ENCODE measurements around the gene TRAPPC2L.

TRAPPC2L gene

GRCh38 chr16:88909431-88910210 is 52.7 kb downstream of the TRAPPC2L start:
- H3K36me3 ChIP-seq = no peaks in the 10 kb centered on the region
- no peak for DNase-seq
- no peak overlapping the region for H3K4me3 ChIP-seq
- peaks cover 0 to 10% (median 2%) of the 10 kb centered on the region in 4 donors for H3K4me1 ChIP-seq
- peaks cover 0 to 72% of the 10 kb centered on the region in 2 donors for H3K27me3 ChIP-seq
- H3K27ac ChIP-seq = no peak overlapping the region
- no peak for TF ChIP-seq CTCF (IDR thresholded peaks at IDR 0.05)
- no peaks in the 10 kb centered on the region for H3K9me3 ChIP-seq
- intact Hi-C loops (cut with DNase I; ENCODE audit: low total_unique reads) = no loop called here

DNA sequence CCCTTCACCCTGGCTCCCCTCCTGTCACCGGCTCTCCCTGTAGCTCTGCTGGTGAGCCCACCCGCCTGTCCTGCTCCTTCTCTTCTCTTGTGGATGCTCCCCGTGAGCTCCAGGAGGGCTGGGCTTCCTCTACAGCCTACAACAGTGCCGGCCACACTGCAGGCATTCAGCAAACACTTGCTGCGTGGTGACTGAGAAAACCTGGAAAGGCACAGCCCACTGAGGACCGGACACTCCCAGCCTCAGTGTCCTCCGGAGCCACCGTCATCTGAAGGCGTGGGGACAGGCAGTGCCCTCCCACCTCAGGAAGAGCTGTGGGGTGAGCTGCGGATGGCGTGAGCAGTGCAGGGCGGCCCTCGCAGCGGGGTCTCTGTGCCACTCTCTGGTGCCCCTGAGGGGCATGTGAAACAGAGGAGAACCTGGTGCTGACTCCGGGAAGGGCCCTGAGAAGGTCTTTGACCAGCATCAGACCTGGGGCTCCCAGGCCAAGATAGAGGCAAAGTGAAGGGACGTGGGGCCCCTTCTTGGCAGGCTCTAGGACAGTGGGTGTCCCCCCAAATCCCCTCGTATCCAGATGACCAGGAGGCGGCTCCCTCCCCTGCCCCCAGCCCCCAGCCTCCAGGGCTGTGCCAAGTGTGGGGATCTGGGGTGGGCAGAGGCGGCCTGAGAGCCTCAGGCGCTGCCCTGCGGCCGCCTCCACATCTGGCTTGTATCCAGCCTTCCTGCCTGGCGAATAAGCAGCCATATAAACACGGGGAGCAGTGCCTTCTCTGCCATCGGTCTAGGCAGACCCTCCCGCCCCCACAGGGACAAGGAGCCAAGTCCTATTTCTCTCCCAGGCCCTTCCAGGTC is 53.6 kb downstream of the TRAPPC2L start:
- intact Hi-C loops (cut with DNase I; ENCODE audit: low total_unique reads) = no loop called here
- DNase-seq = no peak
- no peak for TF ChIP-seq CTCF (IDR thresholded peaks at IDR 0.05)
- Histone ChIP-seq H3K4me1 (peaks cover 0 to 16% (median 3%) of the 10 kb centered on the region in 4 donors), H3K36me3 (no peaks in the 10 kb centered on the region), H3K27ac (no peak overlapping the region), H3K27me3 (peaks cover 0 to 74% of the 10 kb centered on the region in 2 donors), H3K4me3 (no peak overlapping the region), H3K9me3 (no peaks in the 10 kb centered on the region)

DNA sequence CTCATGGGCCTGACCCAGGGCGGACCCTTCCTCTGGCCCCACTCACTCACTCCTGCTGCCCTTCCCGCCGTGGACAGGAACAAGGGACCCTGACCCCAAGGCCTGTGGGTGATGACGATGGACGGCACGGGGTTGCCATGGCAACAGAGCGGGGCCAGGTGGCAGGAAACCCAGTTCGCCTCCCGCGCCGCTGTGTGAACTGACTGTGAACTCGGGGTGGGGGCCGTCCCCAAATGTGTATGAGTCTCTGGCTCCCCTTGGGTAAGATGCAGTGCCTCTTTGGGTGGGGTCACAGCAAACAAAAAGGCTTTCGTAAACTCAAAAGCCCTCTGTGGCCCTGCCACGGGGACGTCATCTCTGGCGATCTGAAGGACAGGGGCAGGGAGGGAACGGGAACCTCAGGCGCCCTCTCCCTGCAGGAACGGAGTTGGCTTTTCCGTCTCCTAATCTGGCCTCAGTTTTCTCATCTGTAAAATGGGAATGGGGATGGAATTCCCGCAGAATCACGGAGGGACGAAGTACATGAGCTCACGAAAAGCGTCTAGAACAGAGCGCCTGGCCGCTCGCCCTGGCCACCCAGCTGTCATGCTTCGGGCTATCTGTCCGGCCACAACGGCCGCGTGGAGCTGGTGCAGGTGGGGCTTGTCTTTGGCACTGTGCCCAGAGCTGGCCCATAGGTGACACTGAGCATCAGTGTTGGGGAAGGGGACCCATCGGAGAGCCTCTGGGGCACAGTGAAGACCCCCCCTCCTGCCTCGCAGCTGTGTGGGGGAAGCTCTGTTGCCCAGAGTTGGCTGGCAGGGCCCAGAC is 54.4 kb downstream of the TRAPPC2L start:
- intact Hi-C loops (cut with DNase I; ENCODE audit: low total_unique reads) = no loop called here
- Histone ChIP-seq H3K4me3 (no peak overlapping the region), H3K36me3 (no peaks in the 10 kb centered on the region), H3K4me1 (peaks cover 0 to 16% (median 3%) of the 10 kb centered on the region in 4 donors), H3K27ac (no peak overlapping the region), H3K27me3 (peaks cover 0 to 80% of the 10 kb centered on the region in 2 donors), H3K9me3 (no peaks in the 10 kb centered on the region)
- DNase-seq = no peak
- no peak for TF ChIP-seq CTCF (IDR thresholded peaks at IDR 0.05)

- no peak overlapping the region for H3K4me3 ChIP-seq
- no peak for DNase-seq
- peaks cover 0 to 16% (median 3%) of the 10 kb centered on the region in 4 donors for H3K4me1 ChIP-seq
- no peak overlapping the region for H3K27ac ChIP-seq
- H3K36me3 ChIP-seq = no peaks in the 10 kb centered on the region
- no peaks in the 10 kb centered on the region for H3K9me3 ChIP-seq
- intact Hi-C loops (cut with DNase I; ENCODE audit: low total_unique reads) = no loop called here
- H3K27me3 ChIP-seq = peaks cover 0 to 85% of the 10 kb centered on the region in 2 donors
- no peak for TF ChIP-seq CTCF (IDR thresholded peaks at IDR 0.05)
Measured at GRCh38 chr16:88911946-88912310, 55.0 kb downstream of the TRAPPC2L start.
